HepG2 (cell line): Measurements from ENCODE around the gene FALEC. TPM values are rescaled to one million over a fixed set of nuclear protein-coding genes. Genes with fewer than 3 reads are reported as not detected.

Source experiments
- ATAC-seq: fragments of 200-7000 bp; cut with Tn5 transposase; 3 replicates; pipeline ENCODE4 v1.9.1; 2020; ENCODE audit warnings: mild to moderate bottlenecking, moderate library complexity
- BruUV-seq: library from RNA; stranded (reverse); fragments of 400-500 nt; replicated peaks from 2 replicates; lab custom pipeline; 2021; lab: Mats Ljungman, UMichigan
- CTCF ChIA-PET: fragments of 300-600 bp; formaldehyde crosslinking; extraction: SDS; loops from one replicate; lab custom pipeline; 2021; ENCODE audit warnings: low total read pairs, inconsistent platforms, low intra/inter-chr PET ratio; lab: Yijun Ruan, JAX
- POLR2A ChIA-PET: fragments of 350-600 bp; sonication (Branson Sonifier 250); formaldehyde crosslinking; loops from one replicate; lab custom pipeline; 2020; ENCODE audit warnings: antibody characterized with exemption, inconsistent platforms; lab: Yijun Ruan, JAX
- DNase-seq: peaks from one replicate; pipeline ENCODE4 v3.0.0-alpha.2; 2015; ENCODE audit warnings: low spot score
- FAIRE-seq: peaks from 3 replicates; lab custom pipeline; 2011; peaks lifted over from hg19 to GRCh38; lab: Jason Lieb, UNC
- H2AFZ ChIP-seq: one replicate; pipeline ENCODE4 v1.6.1; 2011; ENCODE audit warnings: low read length, inconsistent platforms
- H3K27ac ChIP-seq: fragments of 300-600 bp; 3 replicates; pipeline ENCODE4 v1.8.0; 2011; ENCODE audit warnings: mixed run types, mild to moderate bottlenecking, mixed read lengths, low read length, inconsistent platforms; ENCODE audit not compliant: insufficient read depth; ENCODE audit errors: extremely low read length
- H3K27me3 ChIP-seq, 2 experiments: fragments of 200-600 bp in 1 of 2; 2 replicates in 1 of 2; 3 replicates in 1 of 2; pipeline versions ENCODE4 v1.6.0 to v1.8.0; 2011; ENCODE audit warnings: low read length in 2 of 2, mild to moderate bottlenecking in 2 of 2, moderate library complexity in 2 of 2, inconsistent platforms in 1 of 2; ENCODE audit not compliant: insufficient read depth in 2 of 2, control insufficient read depth in 1 of 2
- H3K36me3 ChIP-seq, 2 experiments: fragments of 200-600 bp in 1 of 2; replicated peaks in 1 of 2; 2 replicates in 1 of 2; 3 replicates in 1 of 2; pipeline versions ENCODE4 v1.5.1 to v1.8.0; 2011; ENCODE audit warnings: low read length in 2 of 2, inconsistent platforms in 1 of 2; ENCODE audit not compliant: insufficient read depth in 2 of 2, control insufficient read depth in 1 of 2
- H3K4me1 ChIP-seq: 2 replicates; pipeline ENCODE4 v1.5.1; 2012; ENCODE audit warnings: low read length, inconsistent platforms; ENCODE audit not compliant: insufficient read depth
- H3K4me2 ChIP-seq: 2 replicates; pipeline ENCODE4 v1.6.0; 2011; ENCODE audit warnings: low read depth, low read length, inconsistent platforms
- H3K4me3 ChIP-seq, 3 experiments: fragments of 200-600 bp in 1 of 3; sonication (generic), shearing (Covaris generic) in 1 of 3; replicated peaks in 1 of 3; 2 replicates each; pipeline ENCODE4 v1.5.1; 2011 to 2016; ENCODE audit warnings: low read length in 3 of 3, inconsistent platforms in 2 of 3, low read depth in 2 of 3, mild to moderate bottlenecking in 2 of 3, control low read depth in 1 of 3, mixed read lengths in 1 of 3; ENCODE audit not compliant: insufficient read depth in 1 of 3
- H3K79me2 ChIP-seq: one replicate; pipeline ENCODE4 v1.6.1; 2011; ENCODE audit warnings: low read length, inconsistent platforms; ENCODE audit not compliant: insufficient read depth
- H3K9ac ChIP-seq: 2 replicates; pipeline ENCODE4 v1.6.0; 2011; ENCODE audit warnings: mild to moderate bottlenecking, low read depth, low read length, inconsistent platforms; ENCODE audit not compliant: insufficient read depth
- H3K9me3 ChIP-seq: 2 replicates; pipeline ENCODE4 v1.5.1; 2012; ENCODE audit warnings: mild to moderate bottlenecking, low read length
- H4K20me1 ChIP-seq: 2 replicates; pipeline ENCODE4 v1.6.0; 2011; ENCODE audit warnings: inconsistent platforms, mild to moderate bottlenecking, low read length, moderate library complexity; ENCODE audit not compliant: insufficient read depth
- HOXA5 ChIP-seq: sonication (generic); formaldehyde crosslinking; IDR thresholded peaks from 2 replicates; pipeline ENCODE4 v1.4.0; 2020; ENCODE audit warnings: missing genetic modification reagents
- HOXA7 ChIP-seq: sonication (generic); formaldehyde crosslinking; IDR thresholded peaks from 2 replicates; pipeline ENCODE4 v1.8.1; 2022; ENCODE audit warnings: mild to moderate bottlenecking, missing genetic modification reagents, moderate library complexity
- IKZF1 ChIP-seq: fragments of 450-650 bp; IDR thresholded peaks from 2 replicates; pipeline ENCODE4 v1.7.1; 2016
- KDM3A ChIP-seq: IDR thresholded peaks from 2 replicates; pipeline ENCODE4 v1.6.1; 2018; ENCODE audit warnings: low read depth, missing compliant biosample characterization
- KMT2B ChIP-seq: IDR thresholded peaks from 2 replicates; pipeline ENCODE4 v1.6.1; 2016; ENCODE audit warnings: missing genetic modification reagents, missing compliant biosample characterization
- MAZ ChIP-seq, 2 experiments: sonication (generic) in 1 of 2; formaldehyde crosslinking in 1 of 2; IDR thresholded peaks; 2 replicates each; pipeline versions ENCODE4 v1.5.0 to v1.6.1; 2012 to 2020; ENCODE audit warnings: low read depth in 2 of 2, mild to moderate bottlenecking in 2 of 2, borderline replicate concordance in 1 of 2, improper control_type of control experiment in 1 of 2, low read length in 1 of 2, missing genetic modification reagents in 1 of 2, moderate library complexity in 1 of 2
- MYNN ChIP-seq: sonication (generic); formaldehyde crosslinking; IDR thresholded peaks from 2 replicates; pipeline ENCODE4 v1.4.0; 2020; ENCODE audit warnings: mild to moderate bottlenecking, low read depth, missing genetic modification reagents
- SMAD9 ChIP-seq: sonication (generic); formaldehyde crosslinking; IDR thresholded peaks from 2 replicates; pipeline ENCODE4 v1.5.1; 2020; ENCODE audit warnings: mild to moderate bottlenecking, missing genetic modification reagents
- SRSF4 ChIP-seq: fragments of 200-400 bp; formaldehyde crosslinking; IDR thresholded peaks from one replicate; pipeline ENCODE4 v1.6.1; 2018; ENCODE audit warnings: mild to moderate bottlenecking, low read depth, low read length, moderate library complexity; ENCODE audit not compliant: poor library complexity, severe bottlenecking
- STAT5B ChIP-seq: sonication (generic); formaldehyde crosslinking; IDR thresholded peaks from 2 replicates; pipeline ENCODE4 v1.4.0; 2020; ENCODE audit warnings: missing genetic modification reagents
- TEAD2 ChIP-seq: sonication (generic); formaldehyde crosslinking; IDR thresholded peaks from 2 replicates; pipeline ENCODE4 v1.9.0; 2021; ENCODE audit warnings: missing genetic modification reagents
- ZNF441 ChIP-seq: sonication (generic); formaldehyde crosslinking; IDR thresholded peaks from 2 replicates; pipeline ENCODE4 v1.7.0; 2021; ENCODE audit warnings: missing genetic modification reagents, borderline replicate concordance
- whole genome bisulfite sequencing: methylation state at CpG from one replicate; pipeline ENCODE4 v1.1.6; 2017; ENCODE audit warnings: low lambda C conversion rate; 5-methylcytosine and 5-hydroxymethylcytosine counted together
- in situ Hi-C: cut with HindIII; loops from 2 replicates; pipeline ENCODE4 v1.10.0; 2017; ENCODE audit warnings: low pct_unique_long_range_greater_than_20kb; ENCODE audit not compliant: extremely low pct_ligation_motif_present
- intact Hi-C: fragments of 100-400 bp; cut with micrococcal nuclease; formaldehyde crosslinking; loops from one replicate; pipeline ENCODE4 v1.10.0; 2022; ENCODE audit not compliant: unreplicated experiment
- polyA plus RNA-seq, 8 experiments: library from polyadenylated mRNA; depleted of rRNA in 3 of 8; stranded (reverse) in 7 of 8; unstranded in 1 of 8; fragments of >200 nt; fragmentation: Illumina TruSeq in 4 of 8; extraction: Trizol in 4 of 8; gene quantifications; 2 replicates each; pipeline versions ENCODE4 v1.2.1 to v1.2.3, GENCODE V29; 2011 to 2016; ENCODE audit warnings: low read depth in 4 of 8, missing spikeins in 1 of 8, mixed read lengths in 1 of 8; ENCODE audit not compliant: insufficient read depth in 1 of 8
- total RNA-seq, 5 experiments: library from RNA; depleted of rRNA; stranded (reverse); fragments of >200 nt; fragmentation: Illumina TruSeq; extraction: Trizol; gene quantifications; 2 replicates each; pipeline ENCODE4 v1.2.3, GENCODE V29; 2016; ENCODE audit warnings: low read depth in 1 of 5
- TF ChIP-seq, protein P1 (sequence below): sonication (generic); formaldehyde crosslinking; IDR thresholded peaks from 2 replicates; pipeline ENCODE4 v1.4.0; 2020; ENCODE audit warnings: mild to moderate bottlenecking, missing genetic modification reagents
- TF ChIP-seq, protein P2 (sequence below): sonication (generic); formaldehyde crosslinking; IDR thresholded peaks from 2 replicates; pipeline ENCODE4 v1.4.0; 2020; ENCODE audit warnings: mild to moderate bottlenecking, missing genetic modification reagents
- TF ChIP-seq, protein P3 (sequence below): sonication (generic); formaldehyde crosslinking; IDR thresholded peaks from 2 replicates; pipeline ENCODE4 v1.4.0; 2020; ENCODE audit warnings: missing genetic modification reagents

FALEC gene
- total and polyA plus RNA-seq, 2 of the 13 experiments (the other 11 are each of a cell fraction or from before 2014, with no cell fraction given), result 0.33 to 0.71 TPM

- TF ChIP-seq, protein P1, sequence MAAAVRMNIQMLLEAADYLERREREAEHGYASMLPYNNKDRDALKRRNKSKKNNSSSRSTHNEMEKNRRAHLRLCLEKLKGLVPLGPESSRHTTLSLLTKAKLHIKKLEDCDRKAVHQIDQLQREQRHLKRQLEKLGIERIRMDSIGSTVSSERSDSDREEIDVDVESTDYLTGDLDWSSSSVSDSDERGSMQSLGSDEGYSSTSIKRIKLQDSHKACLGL (CRISPR knock-in tag), result 0 out of 2 replicates have a peak, but pooled peaks have one; percentile 31
- no peak for TF ChIP-seq MAZ (IDR thresholded peaks at IDR 0.05; ENCODE audit: borderline replicate concordance, low read depth, low read length)
- no peak for TF ChIP-seq MAZ (CRISPR knock-in tag; IDR thresholded peaks at IDR 0.05; ENCODE audit: low read depth)
- TF ChIP-seq KDM3A (CRISPR knock-in tag), result 0 out of 2 replicates have a peak, but pooled peaks have one; percentile 21
Observed at GRCh38 chr1:150514260-150514659, 1.3 kb upstream of the FALEC start (continued).

GRCh38 chr1:150514913-150515327 is 632 bp upstream of the FALEC start:
- BruUV-seq, result TSS peak; percentile 98
- peak overlapping the region; percentile 56 to 84 (median 73) for H3K4me3 ChIP-seq
- POLR2A ChIA-PET, result interaction anchor here (0.8 to 3.3 kb wide), 25 partner anchors 8 to 491 kb away, joined by 3 to 78 read pairs (median 5); partner anchors contain the start of genes ADAMTSL4, GOLPH3L, RPRD2 and TARS2
- no peaks in the 10 kb centered on the region for H3K36me3 ChIP-seq
- H3K9ac ChIP-seq, result peak overlapping the region; percentile 81
- peak overlapping the region; percentile 82 for H2AFZ ChIP-seq
- ATAC-seq (peak; percentile 28), FAIRE-seq (no peak), DNase-seq (no peak)
- CTCF ChIA-PET, result no interaction called here
- 16% methylated on average over 13 of the region's 21 CpGs for WGBS
- no peaks in the 10 kb centered on the region; a peak in 1 of 5 replicates for H3K27me3 ChIP-seq
- no peaks in the 10 kb centered on the region for H3K9me3 ChIP-seq
- peak overlapping the region; percentile 85 for H3K4me2 ChIP-seq
- peaks cover 32% of the 10 kb centered on the region for H3K4me1 ChIP-seq
- in situ Hi-C loops, result no loop called here
- no peaks in the 10 kb centered on the region for H4K20me1 ChIP-seq
- H3K27ac ChIP-seq, result peak overlapping the region; percentile 82
- intact Hi-C loops, result loop anchor here (1.0 kb wide), 1 partner anchor 17 kb away; no protein-coding TSS in a partner anchor
- no peaks in the 10 kb centered on the region for H3K79me2 ChIP-seq
- no peak for TF ChIP-seq IKZF1
- TF ChIP-seq MYNN, result no peak
- no peak for TF ChIP-seq KMT2B (CRISPR knock-in tag)
- TF ChIP-seq HOXA7, result no peak
- no peak for TF ChIP-seq SMAD9 (CRISPR knock-in tag)
- TF ChIP-seq, protein P2, sequence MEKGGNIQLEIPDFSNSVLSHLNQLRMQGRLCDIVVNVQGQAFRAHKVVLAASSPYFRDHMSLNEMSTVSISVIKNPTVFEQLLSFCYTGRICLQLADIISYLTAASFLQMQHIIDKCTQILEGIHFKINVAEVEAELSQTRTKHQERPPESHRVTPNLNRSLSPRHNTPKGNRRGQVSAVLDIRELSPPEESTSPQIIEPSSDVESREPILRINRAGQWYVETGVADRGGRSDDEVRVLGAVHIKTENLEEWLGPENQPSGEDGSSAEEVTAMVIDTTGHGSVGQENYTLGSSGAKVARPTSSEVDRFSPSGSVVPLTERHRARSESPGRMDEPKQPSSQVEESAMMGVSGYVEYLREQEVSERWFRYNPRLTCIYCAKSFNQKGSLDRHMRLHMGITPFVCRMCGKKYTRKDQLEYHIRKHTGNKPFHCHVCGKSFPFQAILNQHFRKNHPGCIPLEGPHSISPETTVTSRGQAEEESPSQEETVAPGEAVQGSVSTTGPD, result no peak
- no peak for TF ChIP-seq HOXA5 (CRISPR knock-in tag)
- no peak for TF ChIP-seq TEAD2 (CRISPR knock-in tag)
- TF ChIP-seq ZNF441 (CRISPR knock-in tag), result 0 out of 2 replicates have a peak, but pooled peaks have one; percentile 13
- no peak for TF ChIP-seq SRSF4
- TF ChIP-seq, protein P3, sequence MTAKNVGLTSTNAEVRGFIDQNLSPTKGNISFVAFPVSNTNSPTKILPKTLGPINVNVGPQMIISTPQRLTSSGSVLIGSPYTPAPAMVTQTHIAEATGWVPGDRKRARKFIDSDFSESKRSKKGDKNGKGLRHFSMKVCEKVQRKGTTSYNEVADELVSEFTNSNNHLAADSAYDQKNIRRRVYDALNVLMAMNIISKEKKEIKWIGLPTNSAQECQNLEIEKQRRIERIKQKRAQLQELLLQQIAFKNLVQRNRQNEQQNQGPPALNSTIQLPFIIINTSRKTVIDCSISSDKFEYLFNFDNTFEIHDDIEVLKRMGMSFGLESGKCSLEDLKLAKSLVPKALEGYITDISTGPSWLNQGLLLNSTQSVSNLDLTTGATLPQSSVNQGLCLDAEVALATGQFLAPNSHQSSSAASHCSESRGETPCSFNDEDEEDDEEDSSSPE, result no peak
- TF ChIP-seq STAT5B, result no peak
